ENCODE data around the gene MUSTN1. TPM values are rescaled to one million over a fixed set of nuclear protein-coding genes. Genes with fewer than 3 reads are reported as not detected.

Gene MUSTN1
- total and polyA plus RNA-seq, 11 donors, result 13.5 to 207 (median 32.4) TPM

- H3K27ac ChIP-seq, result no peak overlapping the region
- H3K36me3 ChIP-seq, result peaks cover 0 to 10% (median 0%) of the 10 kb centered on the region in 9 donors
- no peaks in the 10 kb centered on the region for H3K27me3 ChIP-seq
- H3K9me3 ChIP-seq, result no peaks in the 10 kb centered on the region
- no peak for DNase-seq
- H3K4me1 ChIP-seq, result peaks cover 0 to 24% (median 11%) of the 10 kb centered on the region in 12 donors
- intact Hi-C loops (cut with DNase I), result loop anchor here in 1 of 10 donors (5.0 kb wide), 1 partner anchor 58 kb away; the partner anchor contains the start of gene NEK4
- ATAC-seq, result no peak
- peak overlapping the region in 1 of 12 donors; percentile 2 for H3K4me3 ChIP-seq
- TF ChIP-seq CTCF (IDR thresholded peaks at IDR 0.05) (no peak), POLR2A (IDR thresholded peaks at IDR 0.05) (no peak)
- WGBS, 4 donors, result 87 to 97% (median 93%) methylated on average over 10 of the region's 10 CpGs
These were observed 4.8 kb downstream of the MUSTN1 start for GRCh38 chr3:52829906-52830463.

GRCh38 chr3:52829482-52829881 lies 5.3 kb downstream of the MUSTN1 start:
- intact Hi-C loops (cut with DNase I), result no loop called here
- no peak for DNase-seq
- no peak overlapping the region for H3K27ac ChIP-seq

GRCh38 chr3:52827866-52828376 lies 6.9 kb downstream of the MUSTN1 start:
- no peaks in the 10 kb centered on the region for H3K9me3 ChIP-seq
- intact Hi-C loops (cut with DNase I), result no loop called here
- no peaks in the 10 kb centered on the region for H3K27me3 ChIP-seq
- DNase-seq (no peak), ATAC-seq (no peak)
- H3K27ac ChIP-seq, result no peak overlapping the region
- 69 to 88% (median 74%) methylated on average over 9 to 10 of the region's 10 CpGs for WGBS, 4 donors
- TF ChIP-seq CTCF (IDR thresholded peaks at IDR 0.05), result no peak
- no peak for TF ChIP-seq POLR2A (IDR thresholded peaks at IDR 0.05)
- peaks cover 0 to 21% (median 6%) of the 10 kb centered on the region in 9 donors for H3K36me3 ChIP-seq
- no peak overlapping the region for H3K4me3 ChIP-seq
- H3K4me1 ChIP-seq, result peaks cover 0 to 24% (median 6%) of the 10 kb centered on the region in 12 donors

More at GRCh38 chr3:52829482-52829881, 5.3 kb downstream of the MUSTN1 start:
- peaks cover 0 to 7% (median 0%) of the 10 kb centered on the region in 9 donors for H3K36me3 ChIP-seq
- 82 to 100% (median 88%) methylated on average over 2 to 3 of the region's 3 CpGs for WGBS, 4 donors
- no peaks in the 10 kb centered on the region for H3K27me3 ChIP-seq
- no peak for TF ChIP-seq CTCF (IDR thresholded peaks at IDR 0.05)
- ATAC-seq, result no peak
- peaks cover 0 to 24% (median 10%) of the 10 kb centered on the region in 12 donors for H3K4me1 ChIP-seq
- H3K9me3 ChIP-seq, result no peaks in the 10 kb centered on the region
- H3K4me3 ChIP-seq, result no peak overlapping the region

GRCh38 chr3:52827441-52827840 lies 7.4 kb downstream of the MUSTN1 start:
- H3K4me1 ChIP-seq, result peaks cover 0 to 21% (median 6%) of the 10 kb centered on the region in 12 donors
- 70 to 77% (median 76%) methylated on average over 4 to 9 of the region's 9 CpGs for WGBS, 4 donors
- H3K4me3 ChIP-seq, result no peak overlapping the region
- intact Hi-C loops (cut with DNase I), result no loop called here
- ATAC-seq (no peak), DNase-seq (no peak)
- TF ChIP-seq POLR2A (IDR thresholded peaks at IDR 0.05), result no peak
- no peak for TF ChIP-seq CTCF (IDR thresholded peaks at IDR 0.05)
- H3K9me3 ChIP-seq, result no peaks in the 10 kb centered on the region
- no peaks in the 10 kb centered on the region for H3K27me3 ChIP-seq
- H3K27ac ChIP-seq, result no peak overlapping the region
- H3K36me3 ChIP-seq, result peaks cover 0 to 25% (median 6%) of the 10 kb centered on the region in 9 donors
